B cell (primary cell): ENCODE measurements around the gene KISS1. TPM values are rescaled to one million over a fixed set of nuclear protein-coding genes. Genes with fewer than 3 reads are reported as not detected.

ENCODE experiments used
- ATAC-seq: fragments of 200-7000 bp; cut with Tn5 transposase; one replicate; pipeline ENCODE4 v1.10.0; 2021; ENCODE audit warnings: low read depth, mild to moderate bottlenecking, moderate number of reproducible peaks, moderate library complexity
- CTCF ChIA-PET: fragments of 350-600 bp; sonication (Branson Sonifier 250); formaldehyde crosslinking; loops from one replicate; lab custom pipeline; 2021; ENCODE audit warnings: antibody characterized with exemption, inconsistent platforms; lab: Charles Lee
- POLR2A ChIA-PET: fragments of 350-600 bp; sonication (Branson Sonifier 250); formaldehyde crosslinking; loops from one replicate; lab custom pipeline; 2021; ENCODE audit warnings: antibody characterized with exemption; lab: Charles Lee
- DNase-seq: peaks from one replicate; pipeline ENCODE4 v3.0.0; 2013
- H2AFZ ChIP-seq: 2 replicates; pipeline ENCODE4 v1.6.1; 2012; ENCODE audit warnings: mild to moderate bottlenecking, low read depth, low read length; ENCODE audit not compliant: insufficient read depth, poor library complexity, severe bottlenecking
- H3K27ac ChIP-seq, 2 donors: 1 replicate in 1 of 2; 2 replicates in 1 of 2; pipeline ENCODE4 v1.5.1; 2012 to 2013; ENCODE audit warnings: low read length in 2 of 2, mild to moderate bottlenecking in 2 of 2, moderate library complexity in 1 of 2
- H3K27me3 ChIP-seq, 4 experiments: fragments of 200-600 bp in 1 of 4; sonication (generic) in 1 of 4; replicated peaks in 1 of 4; 1 replicate in 2 of 4; 2 replicates in 2 of 4; pipeline versions ENCODE4 v1.6.1 to v1.7.0; 2013 to 2016; ENCODE audit warnings: low read length in 3 of 4, mild to moderate bottlenecking in 2 of 4, mixed read lengths in 1 of 4, moderate library complexity in 1 of 4; ENCODE audit not compliant: insufficient read depth in 4 of 4, control insufficient read depth in 3 of 4; ENCODE audit errors: control extremely low read depth in 1 of 4
- H3K36me3 ChIP-seq, 2 experiments: replicated peaks in 1 of 2; 1 replicate in 1 of 2; 2 replicates in 1 of 2; pipeline versions ENCODE4 v1.6.1 to v1.7.1; 2013; ENCODE audit warnings: low read length in 1 of 2; ENCODE audit not compliant: insufficient read depth in 2 of 2, control insufficient read depth in 1 of 2; ENCODE audit errors: control extremely low read depth in 1 of 2, extremely low read depth in 1 of 2
- H3K4me1 ChIP-seq, 2 donors: fragments of 200-600 bp in 1 of 2; sonication (generic) in 1 of 2; 1 replicate in 1 of 2; 2 replicates in 1 of 2; pipeline versions ENCODE4 v1.5.1 to v1.6.1; 2013 to 2017; ENCODE audit warnings: low read length in 2 of 2; ENCODE audit not compliant: control insufficient read depth in 2 of 2, insufficient read depth in 2 of 2
- H3K4me2 ChIP-seq: replicated peaks from 2 replicates; pipeline ENCODE3; 2012; ENCODE audit warnings: mild to moderate bottlenecking, low read depth, low read length; ENCODE audit not compliant: poor library complexity, severe bottlenecking
- H3K4me3 ChIP-seq, 5 experiments: fragments of 200-600 bp in 1 of 5; sonication (generic) in 1 of 5; 1 replicate in 3 of 5; 2 replicates in 2 of 5; pipeline versions ENCODE4 v1.5.1 to v1.7.0; 2011 to 2016; ENCODE audit warnings: low read length in 4 of 5, mild to moderate bottlenecking in 4 of 5, low read depth in 2 of 5, control low read depth in 1 of 5, moderate library complexity in 1 of 5; ENCODE audit not compliant: insufficient read depth in 1 of 5; ENCODE audit errors: control extremely low read depth in 1 of 5, extremely low read depth in 1 of 5
- H3K79me2 ChIP-seq: fragments of 200-600 bp; sonication (generic); one replicate; pipeline ENCODE4 v1.6.0; 2016; ENCODE audit warnings: low read length; ENCODE audit not compliant: control insufficient read depth, insufficient read depth
- H3K9ac ChIP-seq: fragments of 200-600 bp; sonication (generic); 2 replicates; pipeline ENCODE4 v1.6.1; 2017; ENCODE audit warnings: mild to moderate bottlenecking, low read length, moderate library complexity
- H3K9me3 ChIP-seq, 3 donors: one replicate each; pipeline versions ENCODE4 v1.6.1 to v1.7.1; 2013; ENCODE audit warnings: low read length in 2 of 3; ENCODE audit not compliant: control insufficient read depth in 2 of 3, insufficient read depth in 1 of 3; ENCODE audit errors: control extremely low read depth in 1 of 3
- H4K20me1 ChIP-seq: 2 replicates; pipeline ENCODE4 v1.6.0; 2012; ENCODE audit warnings: mild to moderate bottlenecking, low read length; ENCODE audit not compliant: insufficient read depth, control insufficient read depth, poor library complexity, severe bottlenecking
- H3K27ac Mint-ChIP-seq: one replicate; pipeline ENCODE4 v1.8.0; 2021; ENCODE audit warnings: mixed read lengths
- H3K27me3 Mint-ChIP-seq: one replicate; pipeline ENCODE4 v1.8.0; 2021; ENCODE audit warnings: mixed read lengths
- H3K4me1 Mint-ChIP-seq: one replicate; pipeline ENCODE4 v1.8.0; 2021; ENCODE audit warnings: mixed read lengths
- H3K4me3 Mint-ChIP-seq: one replicate; pipeline ENCODE4 v1.8.0; 2021; ENCODE audit warnings: mixed read lengths
- H3K9me3 Mint-ChIP-seq: one replicate; pipeline ENCODE4 v1.8.0; 2022; ENCODE audit warnings: mixed read lengths; ENCODE audit not compliant: insufficient read depth
- EZH2 ChIP-seq: IDR thresholded peaks from 2 replicates; pipeline ENCODE4 v1.6.1; 2012; ENCODE audit warnings: borderline replicate concordance, low read depth, mild to moderate bottlenecking, moderate library complexity, low read length; ENCODE audit not compliant: insufficient read depth, poor library complexity, severe bottlenecking
- WGBS: methylation state at CpG from one replicate; pipeline ENCODE4 v1.1.5; 2013; ENCODE audit warnings: missing lambda C conversion rate; ENCODE audit not compliant: insufficient coverage; 5-methylcytosine and 5-hydroxymethylcytosine counted together
- intact Hi-C: fragments of 100-400 bp; cut with micrococcal nuclease; formaldehyde crosslinking; loops from one replicate; pipeline ENCODE4 v1.10.0; 2022
- polyA plus RNA-seq: library from polyadenylated mRNA; depleted of rRNA; stranded (reverse); fragments of >200 nt; gene quantifications from 2 replicates; pipeline ENCODE4 v1.2.3, GENCODE V29; 2012
- total RNA-seq, 2 donors: library from RNA; stranded (reverse); fragments of 120-200 nt in 1 of 2; gene quantifications; 1 replicate in 1 of 2; 2 replicates in 1 of 2; pipeline versions ENCODE4 v1.2.3 to v1.2.4, GENCODE V29; 2013 to 2022
- TF ChIP-seq, protein P1 (sequence below): fragments of 200-600 bp; IDR thresholded peaks from one replicate; pipeline ENCODE4 v1.8.0; 2022; ENCODE audit warnings: antibody characterized with exemption, mild to moderate bottlenecking

Gene KISS1
- total and polyA plus RNA-seq, 2 donors (not counting 1 experiment from before 2014, with no cell fraction given) = not detected

DNA sequence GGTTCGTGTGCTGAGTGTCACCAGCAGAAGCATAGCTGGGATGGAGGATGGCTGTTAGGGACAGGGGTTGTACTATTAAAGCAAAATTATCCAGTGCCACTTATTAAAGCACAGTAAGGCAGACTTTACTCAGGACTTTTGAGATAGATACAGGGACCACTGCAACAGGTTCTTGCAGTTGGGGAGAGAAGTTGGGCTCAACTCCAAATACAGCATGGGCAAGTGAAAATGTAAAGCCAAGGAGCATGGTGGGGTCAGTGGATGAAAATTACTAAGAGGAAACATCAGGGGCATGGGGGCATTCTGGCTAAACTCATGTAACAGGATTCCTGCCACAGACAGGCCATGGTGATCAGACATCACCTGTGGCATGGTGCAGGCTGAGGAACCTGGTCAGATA, 15.2 kb downstream of the KISS1 start:
- no peaks in the 10 kb centered on the region for H4K20me1 ChIP-seq
- no peak overlapping the region for H3K27ac ChIP-seq
- H3K36me3 ChIP-seq = no peaks in the 10 kb centered on the region
- no peaks in the 10 kb centered on the region for H3K4me1 ChIP-seq
- no peak overlapping the region for H3K4me3 ChIP-seq
- H3K79me2 ChIP-seq = no peaks in the 10 kb centered on the region
- H3K4me2 ChIP-seq = no peak overlapping the region
- H3K9me3 Mint-ChIP-seq = no peaks in the 10 kb centered on the region
- peaks cover 0 to 4% (median 2%) of the 10 kb centered on the region in 4 experiments for H3K27me3 ChIP-seq
- POLR2A ChIA-PET = no interaction called here
- ATAC-seq (no peak), DNase-seq (no peak)
- intact Hi-C loops = no loop called here
- no peak overlapping the region for H2AFZ ChIP-seq
- H3K9me3 ChIP-seq = no peaks in the 10 kb centered on the region
- H3K27me3 Mint-ChIP-seq = peaks cover 6% of the 10 kb centered on the region
- no peak overlapping the region for H3K9ac ChIP-seq
- WGBS = 86% methylated on average over 1 of the region's 1 CpG
- H3K27ac Mint-ChIP-seq = no peak overlapping the region
- TF ChIP-seq EZH2 = no peak
- TF ChIP-seq, protein P1, sequence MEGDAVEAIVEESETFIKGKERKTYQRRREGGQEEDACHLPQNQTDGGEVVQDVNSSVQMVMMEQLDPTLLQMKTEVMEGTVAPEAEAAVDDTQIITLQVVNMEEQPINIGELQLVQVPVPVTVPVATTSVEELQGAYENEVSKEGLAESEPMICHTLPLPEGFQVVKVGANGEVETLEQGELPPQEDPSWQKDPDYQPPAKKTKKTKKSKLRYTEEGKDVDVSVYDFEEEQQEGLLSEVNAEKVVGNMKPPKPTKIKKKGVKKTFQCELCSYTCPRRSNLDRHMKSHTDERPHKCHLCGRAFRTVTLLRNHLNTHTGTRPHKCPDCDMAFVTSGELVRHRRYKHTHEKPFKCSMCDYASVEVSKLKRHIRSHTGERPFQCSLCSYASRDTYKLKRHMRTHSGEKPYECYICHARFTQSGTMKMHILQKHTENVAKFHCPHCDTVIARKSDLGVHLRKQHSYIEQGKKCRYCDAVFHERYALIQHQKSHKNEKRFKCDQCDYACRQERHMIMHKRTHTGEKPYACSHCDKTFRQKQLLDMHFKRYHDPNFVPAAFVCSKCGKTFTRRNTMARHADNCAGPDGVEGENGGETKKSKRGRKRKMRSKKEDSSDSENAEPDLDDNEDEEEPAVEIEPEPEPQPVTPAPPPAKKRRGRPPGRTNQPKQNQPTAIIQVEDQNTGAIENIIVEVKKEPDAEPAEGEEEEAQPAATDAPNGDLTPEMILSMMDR = no peak
- H3K4me1 Mint-ChIP-seq = no peaks in the 10 kb centered on the region
- CTCF ChIA-PET = no interaction called here
- no peak overlapping the region for H3K4me3 Mint-ChIP-seq

DNA sequence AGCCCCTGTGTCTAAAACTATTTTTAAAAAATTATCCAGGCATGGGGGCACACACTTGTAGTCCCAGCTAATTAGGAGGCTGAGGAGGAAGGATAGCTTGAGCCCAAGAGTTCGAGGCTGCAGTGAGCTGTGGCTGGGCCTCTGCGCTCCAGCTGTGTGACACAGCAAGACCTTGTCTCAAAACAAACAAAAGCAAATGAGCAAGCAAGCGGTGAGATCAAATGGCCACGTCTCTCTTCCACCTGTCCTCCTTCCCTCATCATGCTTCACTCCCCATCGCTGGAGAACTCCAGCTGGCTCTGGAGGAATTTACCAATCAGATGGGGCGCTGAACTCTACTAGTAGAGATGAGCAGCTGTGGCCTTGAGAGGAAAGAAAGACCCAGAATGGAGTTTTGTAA, 16.2 kb downstream of the KISS1 start:
- DNase-seq (no peak), ATAC-seq (no peak)
- Histone ChIP-seq H3K79me2 (no peaks in the 10 kb centered on the region), H3K9ac (no peak overlapping the region), H2AFZ (no peak overlapping the region), H3K4me1 (no peaks in the 10 kb centered on the region), H3K4me3 (no peak overlapping the region), H3K27ac (no peak overlapping the region), H4K20me1 (no peaks in the 10 kb centered on the region), H3K36me3 (no peaks in the 10 kb centered on the region), H3K9me3 (no peaks in the 10 kb centered on the region), H3K27me3 (peaks cover 0 to 4% (median 0%) of the 10 kb centered on the region in 4 experiments), H3K4me2 (no peak overlapping the region)
- CTCF ChIA-PET = no interaction called here
- 88% methylated on average over 4 of the region's 6 CpGs for WGBS
- no peak for TF ChIP-seq EZH2
- TF ChIP-seq, protein P1 = no peak
- intact Hi-C loops = no loop called here
- POLR2A ChIA-PET = no interaction called here
- no peak overlapping the region for H3K27ac Mint-ChIP-seq
- no peaks in the 10 kb centered on the region for H3K4me1 Mint-ChIP-seq
- H3K4me3 Mint-ChIP-seq = no peak overlapping the region
- H3K27me3 Mint-ChIP-seq = peaks cover 6% of the 10 kb centered on the region
- H3K9me3 Mint-ChIP-seq = no peaks in the 10 kb centered on the region
